ENCODE data around the gene ZNF511.

ZNF511 gene

DNA sequence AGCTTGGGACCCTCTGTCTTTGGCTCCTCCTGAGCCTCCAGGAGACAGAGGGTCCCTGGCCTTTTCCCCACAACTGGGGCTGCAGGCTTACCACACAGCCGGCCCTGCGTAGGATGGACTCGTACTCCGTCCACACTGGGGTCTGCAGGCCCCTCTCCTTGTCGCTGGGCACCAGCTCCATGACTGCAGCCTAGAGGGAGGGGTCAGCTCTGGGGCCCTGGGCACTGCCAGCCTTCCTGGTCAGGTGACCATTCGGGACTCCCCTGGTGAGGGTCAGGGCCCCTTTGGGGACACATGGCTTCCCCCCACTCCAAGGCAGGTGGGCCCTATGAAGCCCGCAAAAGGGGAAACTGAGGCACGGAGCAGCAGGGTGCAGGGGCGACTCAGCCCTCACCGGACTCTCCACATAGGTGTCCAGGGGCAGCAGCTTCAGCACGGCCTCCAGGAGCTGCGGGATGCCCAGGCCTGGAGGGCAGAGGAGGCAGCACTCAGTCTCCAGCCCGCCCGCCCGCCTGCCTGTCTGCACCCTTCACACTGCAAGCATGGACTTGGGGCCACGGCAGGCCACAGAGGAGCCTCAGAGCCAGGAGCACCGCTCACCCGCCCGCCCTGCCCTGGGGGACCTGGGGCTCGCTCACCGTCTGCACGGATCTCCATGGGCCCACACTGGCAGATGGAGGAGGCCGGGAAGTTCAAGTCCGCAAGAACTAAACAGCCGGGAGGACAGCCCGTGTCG lies 48.0 kb downstream of the ZNF511 start:
- no peak for DNase-seq

DNA sequence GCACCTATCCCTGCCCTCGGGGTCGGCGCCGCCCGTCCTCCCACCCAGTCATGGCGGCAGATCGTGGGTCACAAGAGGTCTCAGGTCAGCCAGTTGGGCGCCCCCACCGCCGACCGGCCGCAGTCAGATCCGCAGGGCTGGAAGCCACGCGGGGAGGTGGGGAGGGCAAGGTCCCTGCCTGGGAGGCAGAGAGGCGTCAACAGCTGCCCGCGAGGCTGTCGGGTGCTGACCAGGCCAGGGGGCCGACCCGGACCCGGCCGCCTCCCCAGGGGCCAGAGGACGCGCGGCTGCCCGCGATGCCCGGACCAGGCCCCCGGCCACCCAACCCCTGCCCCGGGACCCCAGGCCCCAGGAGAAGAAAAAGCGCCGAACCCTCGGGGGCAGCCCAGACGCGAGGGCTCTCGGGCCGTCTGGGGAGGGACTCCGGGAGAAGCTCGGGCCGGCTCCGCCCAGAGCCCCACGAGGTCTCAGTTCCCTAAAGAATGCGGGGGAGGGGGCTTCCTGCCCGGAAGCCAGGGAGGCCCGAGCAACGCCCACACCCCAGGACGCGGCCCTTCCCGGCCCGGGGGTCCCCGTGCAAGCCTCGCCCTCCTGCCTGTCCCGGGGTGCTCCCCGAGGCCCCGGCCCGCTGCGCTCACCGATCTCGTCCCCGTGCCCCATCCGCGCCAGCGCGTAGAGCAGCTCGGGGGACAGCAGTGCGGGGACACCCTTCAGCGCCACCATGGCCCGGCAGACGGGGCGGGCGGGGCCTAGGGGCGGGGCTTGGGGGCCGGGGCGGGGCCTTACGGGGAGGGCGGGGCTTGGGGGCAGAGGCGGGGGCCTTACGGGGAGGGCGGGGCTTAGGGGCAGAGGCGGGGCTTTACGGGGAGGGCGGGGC lies 48.8 kb downstream of the ZNF511 start, which contains the start of gene FUOM:
Gene FUOM (minus strand): TSS at position 735 of the 877 bp plus-strand sequence. CDS start 12 bp downstream, at position 723.
- DNase-seq, result peak; percentile 56 to 62

DNA sequence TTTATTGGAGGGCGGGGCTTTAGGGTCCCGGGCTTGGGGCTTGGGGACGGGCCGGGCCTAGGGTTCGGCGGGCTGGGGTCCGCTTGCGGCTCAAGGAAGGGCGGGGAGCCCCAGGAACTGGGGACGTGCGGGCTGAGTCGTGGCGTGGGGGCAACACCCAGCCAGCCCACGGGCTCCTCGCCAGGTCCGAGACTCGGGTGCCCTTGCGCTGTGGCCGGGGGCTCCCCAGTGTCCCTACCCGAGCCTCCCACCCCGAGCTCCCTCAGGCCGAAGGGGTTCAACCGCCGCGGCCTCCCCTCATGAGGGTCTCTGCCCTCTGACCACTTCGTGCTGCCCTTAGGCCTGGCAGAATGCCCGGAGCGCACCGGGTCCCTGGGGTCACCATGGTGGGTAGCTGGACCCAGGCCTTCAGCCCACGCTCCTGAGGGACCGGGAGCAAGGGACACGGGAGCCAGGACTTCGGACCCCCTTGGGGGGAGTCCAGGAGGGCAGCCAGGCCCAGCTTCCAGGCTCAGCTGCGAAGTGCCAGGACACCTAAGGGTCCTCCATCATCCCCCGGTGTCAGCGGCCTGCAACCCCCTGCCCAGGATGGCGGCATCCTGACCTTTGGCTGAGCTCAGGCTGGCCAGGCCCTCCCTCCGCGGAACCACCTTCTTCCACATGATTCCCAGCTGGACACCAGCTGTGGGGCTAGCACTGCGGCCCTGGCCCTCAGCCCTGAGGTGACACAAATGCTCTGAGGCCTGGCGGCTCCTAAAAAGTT lies 49.6 kb downstream of the ZNF511 start:
- no peak for DNase-seq

DNA sequence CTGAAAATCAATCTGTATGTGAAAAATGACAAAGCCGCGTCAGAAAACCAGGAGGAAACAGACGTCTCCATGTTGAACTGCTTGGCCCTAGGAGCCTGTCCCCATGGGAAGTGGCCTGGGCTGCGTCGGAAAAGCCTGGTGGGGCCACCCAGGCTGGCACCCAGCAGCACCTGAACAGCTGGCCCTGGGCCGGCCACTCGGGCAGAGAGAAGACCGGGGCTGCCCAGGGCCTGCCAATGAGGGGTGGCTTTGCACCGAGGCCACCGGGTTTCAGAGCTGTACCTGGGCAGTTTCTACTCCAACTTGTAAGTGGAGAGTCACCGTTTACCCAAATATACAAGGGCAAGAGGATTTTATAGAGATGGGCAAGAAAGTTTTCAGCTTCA lies 50.2 kb downstream of the ZNF511 start:
- no peak for DNase-seq

DNA sequence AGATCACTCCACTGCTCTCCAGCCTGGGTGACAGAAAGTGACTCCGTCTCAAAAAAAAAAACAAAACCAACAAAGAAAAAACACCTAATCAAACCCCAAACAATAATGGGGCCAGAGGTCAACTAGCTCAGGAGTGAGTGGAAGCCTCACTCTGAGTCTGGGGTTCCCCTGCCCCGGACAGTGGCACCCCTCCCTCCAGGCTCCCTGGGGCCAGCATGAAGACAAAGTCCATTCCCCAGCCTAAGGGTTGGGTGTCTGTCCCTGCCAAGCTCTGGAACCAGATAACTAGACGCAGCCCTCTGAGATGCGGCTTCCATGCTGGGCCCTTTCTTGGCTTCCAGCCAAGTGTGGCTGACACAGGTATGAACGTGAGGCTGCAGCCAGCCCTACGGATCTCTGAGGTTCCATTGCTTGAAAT lies 50.8 kb downstream of the ZNF511 start:
- no peak for DNase-seq

DNA sequence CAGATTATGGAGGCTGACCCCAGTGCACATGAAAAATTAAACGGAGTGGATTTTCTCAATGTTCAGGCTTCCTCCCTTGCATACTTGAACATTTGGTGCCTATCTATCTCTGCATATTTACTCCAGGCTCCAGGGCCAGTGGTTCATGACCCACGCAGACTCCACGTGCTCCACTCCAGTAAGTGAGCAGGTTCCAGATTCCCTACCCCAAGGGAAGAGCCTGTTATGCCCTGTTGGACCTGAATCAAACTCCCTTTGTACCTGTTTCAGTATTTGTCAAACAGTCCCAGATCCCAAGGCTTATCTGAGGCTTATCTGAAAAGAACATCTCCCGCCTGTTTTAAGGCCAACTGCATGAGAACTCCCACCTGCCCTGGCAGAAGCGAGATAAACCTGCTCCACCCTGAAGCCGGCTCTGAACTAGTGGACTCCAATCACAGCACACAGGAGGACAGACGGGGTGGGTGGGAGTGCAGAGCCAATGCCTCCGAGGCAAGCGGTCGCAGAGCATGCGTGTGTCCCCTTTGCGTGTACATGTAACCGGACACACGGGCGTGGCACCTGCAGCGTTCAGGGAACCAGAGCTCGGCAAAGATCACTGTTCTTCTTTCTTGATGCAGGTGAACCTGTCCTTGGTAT lies 51.4 kb downstream of the ZNF511 start:
- no peak for DNase-seq

DNA sequence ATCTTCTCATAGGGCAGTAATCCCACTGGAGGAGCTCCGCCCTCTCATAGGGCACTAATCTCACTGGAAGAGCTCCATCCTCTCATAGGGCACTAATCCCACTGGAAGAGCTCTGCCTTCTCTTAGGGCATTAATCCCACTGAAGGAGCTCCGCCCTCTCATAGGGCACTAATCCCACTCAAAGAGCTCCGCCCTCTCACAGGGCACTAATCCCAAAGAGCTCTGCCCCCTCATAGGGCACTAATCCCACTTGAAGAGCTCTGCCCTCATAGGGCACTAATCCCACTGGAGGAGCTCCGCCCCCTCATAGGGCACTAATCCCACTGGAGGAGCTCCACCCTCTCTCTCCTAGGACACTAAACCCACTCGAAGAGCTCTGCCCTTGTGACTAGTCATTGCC lies 52.5 kb downstream of the ZNF511 start:
- DNase-seq, result no peak

DNA sequence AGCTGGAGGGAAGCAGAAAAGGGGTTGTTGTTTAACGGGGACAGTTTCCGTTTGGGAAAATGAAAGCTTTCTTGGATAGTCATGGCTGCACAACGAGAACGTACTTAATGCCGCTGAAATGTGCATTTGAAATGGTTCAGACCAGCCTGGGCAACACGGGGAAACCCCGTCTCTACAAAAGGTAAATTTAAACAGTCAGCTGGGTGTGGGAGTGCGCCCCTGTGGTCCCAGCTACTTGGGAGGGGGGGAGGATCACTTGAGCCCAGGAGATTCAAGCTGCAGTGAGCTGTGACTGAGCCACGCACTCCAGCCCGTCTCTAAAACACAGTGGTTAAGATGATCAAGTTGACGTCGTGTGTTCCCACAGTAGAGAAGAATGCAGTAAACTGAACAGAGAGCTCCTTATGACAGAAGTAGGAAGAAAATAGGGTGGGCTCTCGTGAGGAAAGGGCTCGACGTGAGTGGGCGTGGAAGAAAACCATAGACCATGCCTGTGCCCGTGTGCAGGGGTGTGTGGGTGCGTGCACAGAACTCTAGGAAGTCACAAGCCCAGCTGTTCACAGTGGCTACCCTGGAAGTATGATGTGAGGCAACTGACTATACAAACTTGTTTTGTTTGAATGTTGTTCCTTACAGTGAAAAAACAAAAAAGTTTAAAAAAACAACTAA lies 53.2 kb downstream of the ZNF511 start:
- DNase-seq, result no peak
